ENCODE data around the gene SYNE3. TPM values are rescaled to one million over a fixed set of nuclear protein-coding genes. Genes with fewer than 3 reads are reported as not detected.

The SYNE3 gene
- total RNA-seq, 1 experiment from 2014 or later: 1.9 TPM

- no peak overlapping the region for H3K27ac ChIP-seq
- intact Hi-C loops (cut with micrococcal nuclease; ENCODE audit: unreplicated experiment): loop anchor here (1.0 to 10.0 kb wide), 4 partner anchors 213 to 864 kb away; no protein-coding TSS in a partner anchor
- H3K9me3 ChIP-seq (ENCODE audit: insufficient read depth, low read depth): no peaks in the 10 kb centered on the region
- no peaks in the 10 kb centered on the region for H3K4me1 ChIP-seq (replicated peaks; ENCODE audit: insufficient read depth)
- TF ChIP-seq EZH2 (IDR thresholded peaks at IDR 0.05; ENCODE audit: low read depth) (no peak), CTCF (conservative IDR thresholded peaks at IDR 0.05) (peak; percentile 92)
- BruUV-seq (replicated peaks): no TSS peak
- H3K36me3 ChIP-seq (ENCODE audit: low read depth): no peaks in the 10 kb centered on the region
- no peak overlapping the region for H2AFZ ChIP-seq
- no peaks in the 10 kb centered on the region for H3K79me2 ChIP-seq (ENCODE audit: low read depth)
- H3K4me2 ChIP-seq: no peak overlapping the region
- H3K4me3 ChIP-seq: no peak overlapping the region
- H3K27me3 ChIP-seq (ENCODE audit: insufficient read depth, low read depth): no peaks in the 10 kb centered on the region
- H4K20me1 ChIP-seq (ENCODE audit: insufficient read depth): no peaks in the 10 kb centered on the region
- DNase-seq: peak; percentile 67 to 68
- POLR2A ChIA-PET (ENCODE audit: unreplicated experiment): no interaction called here
- no peaks in the 10 kb centered on the region for H3K9me2 ChIP-seq (ENCODE audit: insufficient read depth)
- CTCF ChIA-PET: no interaction called here
- no peaks in the 10 kb centered on the region for H3F3A ChIP-seq (ENCODE audit: insufficient read depth, low read depth)
Observed at GRCh38 chr14:95561001-95561412, 44.6 kb upstream of the SYNE3 start.

DNA sequence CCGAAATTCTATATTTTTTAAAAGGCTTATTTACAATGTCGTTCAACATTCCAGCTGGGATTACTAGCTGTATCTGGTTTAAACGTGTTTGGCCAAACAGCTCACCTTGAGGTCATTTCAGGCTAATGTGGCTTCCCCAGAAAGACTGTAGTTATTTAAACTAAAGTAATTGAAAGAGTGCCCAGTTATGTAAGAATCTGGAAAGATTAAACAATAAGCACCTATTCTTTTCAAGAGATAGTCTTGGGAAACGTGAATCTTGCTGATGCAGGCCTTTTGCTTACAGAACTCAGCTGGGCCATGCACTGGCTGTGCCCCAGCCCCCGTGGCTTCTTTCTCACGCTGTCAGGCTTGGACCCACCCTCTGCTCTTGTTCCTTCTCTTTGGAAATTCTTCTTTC is 42.8 kb upstream of the SYNE3 start:
- TF ChIP-seq EZH2 (IDR thresholded peaks at IDR 0.05; ENCODE audit: low read depth) (no peak), CTCF (conservative IDR thresholded peaks at IDR 0.05) (no peak)
- no TSS peak for BruUV-seq (replicated peaks)
- Histone ChIP-seq H3K4me1 (replicated peaks; ENCODE audit: insufficient read depth) (no peaks in the 10 kb centered on the region), H3K79me2 (ENCODE audit: low read depth) (no peaks in the 10 kb centered on the region), H4K20me1 (ENCODE audit: insufficient read depth) (no peaks in the 10 kb centered on the region), H3K4me2 (no peak overlapping the region), H3K27ac (no peak overlapping the region), H3K9me3 (ENCODE audit: insufficient read depth, low read depth) (no peaks in the 10 kb centered on the region), H3K4me3 (no peak overlapping the region), H3K9me2 (ENCODE audit: insufficient read depth) (no peaks in the 10 kb centered on the region), H3K36me3 (ENCODE audit: low read depth) (no peaks in the 10 kb centered on the region), H2AFZ (no peak overlapping the region), H3F3A (ENCODE audit: insufficient read depth, low read depth) (no peaks in the 10 kb centered on the region), H3K27me3 (ENCODE audit: insufficient read depth, low read depth) (no peaks in the 10 kb centered on the region)
- DNase-seq: no peak
- POLR2A ChIA-PET (ENCODE audit: unreplicated experiment): interaction anchor here (0.6 kb wide), 2 partner anchors 26 to 91 kb away, joined by 3 to 4 read pairs; no protein-coding TSS in a partner anchor
- CTCF ChIA-PET: interaction anchor here (0.6 kb wide), 1 partner anchor 19 kb away, joined by 5 read pairs; no protein-coding TSS in a partner anchor
- intact Hi-C loops (cut with micrococcal nuclease; ENCODE audit: unreplicated experiment): no loop called here

- H3K4me2 ChIP-seq: no peak overlapping the region
- no peaks in the 10 kb centered on the region for H3K9me3 ChIP-seq (ENCODE audit: insufficient read depth, low read depth)
- ChIA-PET CTCF (no interaction called here), POLR2A (ENCODE audit: unreplicated experiment) (no interaction called here)
- H3K27ac ChIP-seq: no peak overlapping the region
- H3K4me3 ChIP-seq: no peak overlapping the region
- H3K79me2 ChIP-seq (ENCODE audit: low read depth): no peaks in the 10 kb centered on the region
- H3K4me1 ChIP-seq (replicated peaks; ENCODE audit: insufficient read depth): no peaks in the 10 kb centered on the region
- DNase-seq: no peak
- H3F3A ChIP-seq (ENCODE audit: insufficient read depth, low read depth): no peaks in the 10 kb centered on the region
- TF ChIP-seq CTCF (conservative IDR thresholded peaks at IDR 0.05) (no peak), EZH2 (IDR thresholded peaks at IDR 0.05; ENCODE audit: low read depth) (no peak)
- no TSS peak for BruUV-seq (replicated peaks)
- intact Hi-C loops (cut with micrococcal nuclease; ENCODE audit: unreplicated experiment): no loop called here
- no peaks in the 10 kb centered on the region for H3K27me3 ChIP-seq (ENCODE audit: insufficient read depth, low read depth)
- no peaks in the 10 kb centered on the region for H3K36me3 ChIP-seq (ENCODE audit: low read depth)
- no peaks in the 10 kb centered on the region for H3K9me2 ChIP-seq (ENCODE audit: insufficient read depth)
- H2AFZ ChIP-seq: no peak overlapping the region
- H4K20me1 ChIP-seq (ENCODE audit: insufficient read depth): no peaks in the 10 kb centered on the region
Observed at GRCh38 chr14:95557832-95558231, 41.4 kb upstream of the SYNE3 start.
